Hematopoietic multipotent progenitor cell treated with erythropoietin and hydrocortisone succinate and interleukin-3 and kit ligand, for 15 days (in vitro differentiated cells): ENCODE measurements around the gene TMC3.
"Not testable (repeated sequence)": the region's sequence is repeated elsewhere in the genome, so short reads cannot be mapped to it uniquely, and the experiment has no call there.

Experiments
- DNase-seq: peaks from one replicate; pipeline ENCODE4 v3.0.0-alpha.2; 2015; ENCODE audit warnings: low spot score

Gene TMC3

DNA sequence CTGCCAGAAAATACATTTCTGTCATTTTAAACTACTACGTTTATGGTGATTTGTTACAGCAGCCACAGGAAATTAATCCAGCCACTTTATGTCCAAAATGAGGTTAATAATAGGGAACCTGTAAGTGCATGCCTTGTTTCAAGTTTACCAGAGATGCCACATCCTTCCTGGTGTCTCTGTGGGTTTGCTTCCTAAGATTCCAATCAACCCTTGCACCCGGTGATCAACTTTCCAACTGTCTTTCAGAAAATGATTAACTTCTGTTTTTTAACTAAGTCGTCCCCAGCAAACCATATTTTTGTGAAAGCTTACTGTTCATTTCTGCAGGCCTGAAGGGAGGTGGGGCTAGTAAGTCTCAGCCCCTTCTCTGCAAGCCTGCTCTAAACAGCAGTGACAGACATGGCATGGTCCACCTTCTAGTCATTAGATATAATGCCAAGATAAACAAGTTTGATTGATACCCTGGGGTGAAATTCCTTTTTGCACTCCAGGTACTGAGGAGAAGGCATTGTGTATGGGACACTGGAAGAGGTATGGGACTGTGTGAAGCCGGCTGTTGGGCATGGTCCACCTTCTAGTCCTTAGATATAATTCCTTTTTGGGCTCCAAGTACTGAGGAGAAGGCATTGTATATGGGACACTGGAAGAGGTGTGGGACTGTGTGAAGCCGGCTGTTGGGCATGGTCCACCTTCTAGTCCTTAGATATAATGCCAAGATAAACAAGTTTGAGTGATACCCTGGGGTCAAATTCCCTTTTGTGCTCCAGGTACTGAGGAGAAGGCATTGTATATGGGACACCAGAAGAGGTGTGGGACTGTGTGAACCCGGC lies 11.1 kb upstream of the TMC3 start:
- DNase-seq = no peak

GRCh38 chr15:81381720-81382119 lies 7.7 kb upstream of the TMC3 start:
- DNase-seq = no peak

DNA sequence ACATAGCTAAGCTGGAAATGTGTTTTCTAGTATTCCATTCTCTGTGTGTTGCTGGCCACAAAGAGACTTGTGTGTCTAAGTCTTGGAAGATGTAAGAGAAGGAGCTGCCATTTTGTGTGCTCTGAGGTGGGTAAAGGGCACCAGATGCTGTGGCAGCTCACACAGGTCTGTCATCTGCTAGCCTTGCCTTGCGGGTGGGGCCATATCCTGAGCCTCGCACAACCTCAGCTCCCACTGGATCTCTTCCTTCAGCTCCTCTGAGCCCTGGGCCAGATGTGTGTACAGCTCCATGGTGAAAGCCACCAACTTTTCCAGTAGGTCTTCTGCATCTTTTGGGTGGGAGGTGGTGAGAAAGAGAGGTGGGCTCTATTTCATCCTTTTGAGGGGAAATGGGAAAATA lies 6.7 kb upstream of the TMC3 start:
- DNase-seq = no peak

GRCh38 chr15:81380203-81380602 lies 6.2 kb upstream of the TMC3 start:
- DNase-seq = no peak

GRCh38 chr15:81379269-81379668 lies 5.3 kb upstream of the TMC3 start:
- DNase-seq = no peak

DNA sequence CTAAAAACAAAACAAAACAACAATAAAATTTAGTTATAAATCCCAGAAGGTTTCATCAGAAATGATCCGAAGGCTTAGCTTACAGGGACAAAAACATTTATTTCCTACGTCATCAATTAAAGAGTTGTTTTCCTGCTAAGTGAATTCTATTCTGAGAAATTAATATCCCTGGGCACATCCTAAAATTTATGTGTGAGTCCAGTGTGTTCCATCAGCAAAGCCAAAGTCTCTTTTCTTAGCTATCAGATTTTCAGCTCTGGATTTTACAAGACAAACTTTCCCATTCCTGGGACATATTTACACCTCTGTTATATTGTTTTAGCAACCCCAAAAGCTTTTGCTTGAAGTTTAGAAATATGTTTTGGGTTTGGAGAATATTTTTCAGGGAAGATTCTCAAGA lies 4.4 kb upstream of the TMC3 start:
- DNase-seq = no peak

DNA sequence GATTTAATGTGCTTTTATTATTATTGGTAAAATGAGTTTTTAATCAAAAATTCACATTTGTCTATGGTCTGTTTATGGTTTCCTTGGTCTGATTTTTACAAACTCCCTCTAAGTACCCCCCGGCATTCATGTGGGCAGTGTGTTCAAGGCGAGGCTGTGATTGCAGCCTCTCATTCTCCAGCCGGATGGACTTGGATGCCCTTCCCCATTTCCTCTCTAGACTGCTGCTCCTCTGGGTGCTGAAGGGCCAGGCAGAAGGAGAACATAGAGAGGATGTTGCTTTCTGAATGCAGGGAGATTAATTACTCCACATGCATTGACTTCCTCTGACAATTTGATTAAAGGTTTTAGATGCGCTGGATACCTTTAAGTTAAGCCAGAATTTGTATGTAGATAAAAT lies 3.9 kb upstream of the TMC3 start:
- DNase-seq = no peak

DNA sequence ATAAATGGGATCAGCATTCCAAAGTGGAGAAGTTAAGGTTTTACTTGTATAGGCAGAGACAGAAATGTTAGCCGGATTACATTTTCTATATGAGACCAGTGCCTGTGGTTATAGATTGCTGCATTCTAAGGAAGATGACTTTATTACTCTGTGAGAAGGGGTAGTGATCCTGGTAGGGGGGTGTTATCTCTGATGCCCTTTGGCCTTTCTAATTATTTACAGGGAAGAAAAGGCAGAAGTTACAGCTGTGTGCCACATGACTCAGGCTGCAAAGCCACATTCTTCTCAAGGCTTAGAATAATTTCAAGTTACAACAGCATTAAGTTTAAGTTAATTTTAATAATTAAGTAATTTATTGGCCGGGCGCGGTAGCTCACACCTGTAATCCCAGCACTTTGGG lies 2.2 kb upstream of the TMC3 start:
- no peak for DNase-seq

DNA sequence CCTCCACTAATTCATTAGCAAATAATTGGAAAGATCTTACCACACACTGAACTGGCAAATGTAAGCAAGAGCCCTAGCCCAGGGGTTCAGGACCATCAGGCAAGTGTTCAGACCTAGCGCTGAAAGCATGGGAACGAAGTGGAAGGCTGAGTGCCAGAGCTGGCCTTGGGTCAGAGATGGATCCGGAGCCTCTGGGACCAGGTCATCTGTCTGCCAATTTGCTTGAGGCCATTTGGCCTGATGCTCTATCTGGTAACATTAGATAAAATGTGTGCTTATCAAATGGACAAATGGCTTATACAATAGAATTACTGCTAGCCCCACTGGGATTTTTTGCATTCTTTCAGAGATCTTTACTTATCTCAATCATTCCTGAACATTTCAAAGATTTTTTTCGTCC lies 1.4 kb upstream of the TMC3 start:
- no peak for DNase-seq

- DNase-seq = no peak
Measured at GRCh38 chr15:81373176-81373575, 837 bp downstream of the TMC3 start.

DNA sequence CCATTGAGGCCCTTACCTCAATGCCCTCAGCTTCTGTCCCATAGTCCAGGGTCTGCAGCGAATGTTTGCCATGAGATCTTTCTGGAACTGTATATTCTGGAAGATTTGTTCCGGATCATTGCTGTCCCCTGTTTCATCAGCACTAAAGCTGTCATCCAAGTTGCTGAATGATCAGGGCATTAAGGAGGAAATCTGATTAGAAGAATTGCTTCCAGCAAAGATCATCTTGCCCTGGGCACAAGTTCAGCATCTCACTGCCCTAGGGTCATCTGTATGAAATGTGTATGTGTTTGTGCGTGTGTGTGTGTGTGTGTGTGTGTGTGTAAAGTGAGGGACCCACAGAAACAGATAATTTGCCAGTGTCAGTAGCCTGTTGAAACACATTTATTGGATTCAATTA lies 1.4 kb downstream of the TMC3 start:
- no peak for DNase-seq

DNA sequence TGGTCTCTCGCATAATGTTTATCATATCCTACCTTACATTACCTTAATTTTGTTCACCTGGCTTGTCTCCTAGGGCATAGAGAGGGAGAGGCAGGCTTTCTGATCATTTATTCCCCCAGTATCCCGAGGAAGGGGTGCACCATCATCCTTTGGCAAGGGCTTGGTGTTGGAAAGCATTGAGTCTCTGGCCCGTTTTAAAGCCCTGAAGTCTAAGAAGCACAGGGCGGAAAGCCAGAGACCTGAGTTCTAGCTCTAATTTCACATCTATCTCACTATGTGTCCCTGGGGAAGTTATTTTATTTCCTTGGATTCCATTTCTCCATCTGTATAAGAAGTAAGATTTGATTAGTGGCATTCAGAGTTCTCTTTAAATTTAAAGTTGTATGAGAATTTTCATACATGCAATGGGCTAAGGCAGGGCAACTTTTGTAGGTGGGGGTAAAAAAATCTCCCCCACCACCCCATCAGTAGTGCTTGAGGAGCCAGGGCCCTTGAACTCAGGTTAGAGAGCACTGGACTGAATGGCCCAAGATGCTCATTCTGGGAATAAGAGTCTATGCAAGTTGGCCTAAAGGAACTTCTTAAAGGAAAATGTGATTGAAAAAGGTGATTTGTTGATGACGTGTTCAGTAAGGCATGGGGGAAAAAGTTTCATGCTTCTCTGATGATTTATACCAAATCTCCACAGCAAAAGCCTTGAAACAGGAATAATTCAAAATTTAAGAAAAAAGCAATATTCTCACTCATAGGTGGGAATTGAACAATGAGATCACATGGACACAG lies 10.1 kb downstream of the TMC3 start:
- DNase-seq = no peak

GRCh38 chr15:81363276-81363675 lies 10.7 kb downstream of the TMC3 start:
- no peak for DNase-seq

- DNase-seq = no peak
Measured at GRCh38 chr15:81362790-81363189, 11.2 kb downstream of the TMC3 start.

DNA sequence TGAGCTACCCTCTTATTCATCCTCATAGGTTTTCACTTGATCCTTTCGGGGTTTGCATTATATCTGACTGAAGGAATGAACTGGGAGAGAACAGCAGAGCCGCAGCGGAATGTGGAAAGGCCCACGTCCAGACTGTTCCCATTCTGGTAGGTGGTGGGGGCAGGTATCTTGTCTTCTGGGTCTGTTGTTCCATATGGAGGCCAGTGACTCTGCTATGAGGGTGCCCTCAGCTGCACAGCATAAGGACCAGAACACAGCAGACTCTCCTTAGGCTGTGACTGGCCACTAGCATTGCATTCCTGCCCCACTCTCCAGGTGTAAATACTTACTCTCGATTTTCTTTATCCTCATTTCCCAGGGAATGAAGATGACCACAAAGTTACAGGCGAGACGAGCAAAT lies 12.1 kb downstream of the TMC3 start:
- no peak for DNase-seq

- DNase-seq = no peak
Measured at GRCh38 chr15:81360491-81360890, 13.5 kb downstream of the TMC3 start.

DNA sequence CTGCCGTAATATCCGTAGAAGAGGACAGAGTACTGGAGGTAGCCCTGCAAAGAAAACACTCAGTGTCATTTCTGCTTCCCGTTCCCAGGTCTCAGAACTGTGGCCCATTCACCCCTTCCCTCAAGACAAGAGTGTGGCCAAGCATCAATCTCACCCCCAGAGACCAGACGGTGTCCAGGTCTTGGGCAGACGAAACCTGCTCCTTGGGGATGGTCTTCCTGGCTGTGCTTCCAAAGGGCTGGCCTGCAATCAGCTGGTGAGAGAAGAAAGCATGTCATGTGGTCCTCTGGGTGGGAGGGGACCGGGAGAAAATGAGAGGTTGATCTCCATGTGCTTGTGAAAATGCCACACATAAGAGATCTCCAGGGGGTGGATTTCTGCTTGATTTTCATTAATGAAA lies 15.8 kb downstream of the TMC3 start:
- no peak for DNase-seq

DNA sequence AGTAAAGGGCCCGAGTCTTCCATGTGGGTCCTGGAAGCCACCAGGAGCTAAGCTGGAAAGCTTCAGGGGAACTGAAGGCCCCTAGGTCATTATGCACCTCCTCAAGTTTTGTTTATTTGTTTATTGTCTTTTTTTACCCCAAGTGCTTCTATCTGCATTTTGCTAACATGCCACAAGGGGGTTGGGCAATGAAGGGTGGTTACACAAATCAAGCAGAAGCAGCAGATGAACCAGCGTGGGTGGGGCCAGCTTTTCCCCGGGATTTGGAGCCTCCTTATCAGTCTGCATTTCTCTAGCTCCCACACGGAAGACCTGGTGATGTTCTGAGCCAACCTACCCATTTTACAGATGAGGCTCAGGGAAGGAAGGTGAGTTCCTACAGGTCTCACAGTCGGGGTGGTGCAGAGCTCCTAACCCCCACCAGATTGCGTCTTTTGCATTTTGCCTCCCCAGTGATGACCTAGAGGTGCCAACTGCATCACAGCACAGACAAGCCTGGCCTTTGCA lies 16.8 kb downstream of the TMC3 start:
- DNase-seq = no peak

DNA sequence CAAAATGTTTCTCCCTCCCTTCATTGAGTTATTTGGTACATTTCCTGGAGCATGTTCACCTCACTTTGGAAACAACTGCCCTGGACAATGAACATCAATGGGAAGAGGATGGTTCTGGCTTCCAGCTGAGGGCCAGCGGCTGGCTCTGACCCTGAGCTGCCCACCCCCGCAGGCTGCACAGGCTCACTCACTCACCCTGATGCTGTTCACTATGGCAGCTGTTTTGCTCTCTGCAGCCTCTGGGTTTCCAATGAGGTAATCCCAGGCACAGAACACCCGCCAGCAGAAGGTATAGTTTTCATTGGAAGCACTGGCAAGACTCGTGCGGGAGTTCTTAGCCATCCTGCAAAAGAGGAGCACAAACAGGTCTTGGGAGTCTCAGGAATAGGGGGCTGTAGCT lies 17.8 kb downstream of the TMC3 start:
- DNase-seq = no peak

DNA sequence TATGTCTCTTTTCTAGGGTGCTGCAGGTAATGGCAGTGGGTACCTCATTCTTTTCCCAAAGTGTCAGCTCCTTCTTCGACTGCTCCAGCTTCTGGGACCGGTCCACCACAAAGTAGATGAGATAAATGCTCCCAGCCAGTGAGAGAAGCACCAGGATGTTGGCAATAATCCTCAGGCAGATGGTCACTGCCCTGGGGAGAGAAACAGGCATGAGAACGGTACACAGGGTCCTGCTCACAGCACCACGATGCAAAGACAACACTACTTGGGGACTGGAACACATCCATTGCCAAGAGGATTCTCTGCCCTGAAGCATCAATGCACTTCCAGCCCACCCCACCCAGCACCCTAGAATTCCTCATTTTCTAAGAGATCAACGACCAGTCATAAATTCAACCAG lies 22.4 kb downstream of the TMC3 start:
- DNase-seq = no peak

GRCh38 chr15:81349271-81349670 lies 24.7 kb downstream of the TMC3 start:
- no peak for DNase-seq

- DNase-seq = not testable (repeated sequence)
Measured at GRCh38 chr15:81348691-81349090, 25.3 kb downstream of the TMC3 start.

- no peak for DNase-seq
Measured at GRCh38 chr15:81347910-81348309, 26.1 kb downstream of the TMC3 start.
